ENCODE data around the gene SCAPER.

DNA sequence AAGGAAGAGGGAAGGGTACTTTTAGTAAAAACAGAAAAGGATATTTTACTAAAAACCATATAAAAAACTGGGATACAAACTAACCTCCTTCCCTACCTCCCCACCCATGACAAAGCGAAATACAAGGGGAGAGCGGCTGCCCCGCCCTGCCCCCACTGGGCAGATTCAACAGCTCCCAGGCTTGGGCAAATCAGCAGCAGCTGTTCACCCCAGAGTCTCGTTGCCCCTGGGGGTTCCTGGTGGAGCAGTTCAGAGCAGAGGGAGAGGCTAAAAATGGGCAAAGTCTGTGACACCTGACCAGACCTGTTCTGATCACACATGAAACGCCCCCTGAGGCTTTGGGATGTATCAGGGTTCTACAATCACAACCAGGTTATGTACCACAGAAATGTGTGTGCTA lies 591.4 kb downstream of the SCAPER start:
- no peak for TF ChIP-seq POLR2A (IDR thresholded peaks at IDR 0.05; ENCODE audit: low read length)
- TF ChIP-seq GATA1 (IDR thresholded peaks at IDR 0.05; ENCODE audit: low read depth, low read length), result no peak
